ENCODE data around the gene PPP1R12C.

DNA sequence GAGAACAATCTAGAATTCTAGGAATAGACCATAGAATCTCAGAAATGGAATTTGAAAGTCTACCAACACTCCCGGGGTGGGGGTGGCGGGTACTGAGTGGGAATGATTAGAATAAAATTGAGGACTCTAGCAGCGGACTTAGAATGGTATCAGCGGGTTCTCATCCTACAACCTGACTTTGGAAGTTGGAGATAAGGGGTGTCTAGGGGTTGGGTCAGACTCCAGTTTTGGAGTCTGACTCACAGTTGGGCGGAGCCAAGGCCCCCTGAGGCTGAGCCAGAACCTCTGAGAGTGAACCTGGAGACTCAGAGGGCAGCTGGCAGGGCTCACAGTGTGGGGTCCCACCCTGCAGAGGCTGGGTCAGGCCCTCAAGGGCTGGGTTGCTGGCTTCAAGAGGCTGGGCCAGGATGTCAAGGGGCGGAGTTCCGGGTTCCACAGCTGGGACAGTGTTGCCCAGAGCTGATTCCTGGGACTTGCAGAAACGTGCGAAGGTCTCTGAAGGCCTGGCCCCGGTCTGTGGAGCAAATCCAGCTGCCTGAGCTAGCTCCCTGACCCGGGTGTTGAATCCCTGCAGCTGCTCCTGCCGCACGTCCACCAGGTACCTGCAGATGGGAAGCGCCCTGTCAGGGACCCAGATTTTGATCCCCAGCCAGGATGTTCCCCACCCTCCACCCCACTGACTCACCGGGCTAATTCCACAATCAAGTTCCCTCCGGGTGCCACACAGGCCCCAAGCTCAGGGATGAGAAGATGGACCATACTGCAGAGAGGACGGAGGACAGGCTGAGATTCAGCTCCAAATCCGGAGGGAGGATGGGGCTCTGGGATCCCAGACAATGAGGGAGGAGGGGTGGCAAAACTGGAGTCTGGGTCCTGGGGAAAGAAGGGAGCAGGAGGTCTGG lies 41.7 kb upstream of the PPP1R12C start:
- TF ChIP-seq, protein P1, sequence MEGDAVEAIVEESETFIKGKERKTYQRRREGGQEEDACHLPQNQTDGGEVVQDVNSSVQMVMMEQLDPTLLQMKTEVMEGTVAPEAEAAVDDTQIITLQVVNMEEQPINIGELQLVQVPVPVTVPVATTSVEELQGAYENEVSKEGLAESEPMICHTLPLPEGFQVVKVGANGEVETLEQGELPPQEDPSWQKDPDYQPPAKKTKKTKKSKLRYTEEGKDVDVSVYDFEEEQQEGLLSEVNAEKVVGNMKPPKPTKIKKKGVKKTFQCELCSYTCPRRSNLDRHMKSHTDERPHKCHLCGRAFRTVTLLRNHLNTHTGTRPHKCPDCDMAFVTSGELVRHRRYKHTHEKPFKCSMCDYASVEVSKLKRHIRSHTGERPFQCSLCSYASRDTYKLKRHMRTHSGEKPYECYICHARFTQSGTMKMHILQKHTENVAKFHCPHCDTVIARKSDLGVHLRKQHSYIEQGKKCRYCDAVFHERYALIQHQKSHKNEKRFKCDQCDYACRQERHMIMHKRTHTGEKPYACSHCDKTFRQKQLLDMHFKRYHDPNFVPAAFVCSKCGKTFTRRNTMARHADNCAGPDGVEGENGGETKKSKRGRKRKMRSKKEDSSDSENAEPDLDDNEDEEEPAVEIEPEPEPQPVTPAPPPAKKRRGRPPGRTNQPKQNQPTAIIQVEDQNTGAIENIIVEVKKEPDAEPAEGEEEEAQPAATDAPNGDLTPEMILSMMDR (IDR thresholded peaks at IDR 0.05) = no peak
- no peak for TF ChIP-seq POLR2A (IDR thresholded peaks at IDR 0.05)

All from right lobe of liver (tissue), 4 donors.